DND-41 (cell line): Measurements from ENCODE around the gene PRKRA.

Source experiments
- ATAC-seq: fragments of 200-7000 bp; cut with Tn5 transposase; 3 replicates; pipeline ENCODE4 v1.9.1; 2021; ENCODE audit warnings: low read depth; ENCODE audit not compliant: insufficient read depth
- DNase-seq: peaks from one replicate; pipeline ENCODE4 v3.0.0-alpha.2; 2020
- H2AFZ ChIP-seq: 2 replicates; pipeline ENCODE4 v1.6.0; 2012; ENCODE audit warnings: low read depth, low read length
- H3K27ac ChIP-seq: 2 replicates; pipeline ENCODE4 v1.5.1; 2012; ENCODE audit warnings: low read length, inconsistent platforms
- H3K27me3 ChIP-seq: fragments of 200-600 bp; sonication (generic); 2 replicates; pipeline ENCODE4 v1.6.0; 2012; ENCODE audit warnings: low read length, mild to moderate bottlenecking, inconsistent platforms; ENCODE audit not compliant: insufficient read depth, poor library complexity
- H3K36me3 ChIP-seq: 2 replicates; pipeline ENCODE4 v1.5.1; 2012; ENCODE audit warnings: low read length, inconsistent platforms; ENCODE audit not compliant: insufficient read depth
- H3K4me1 ChIP-seq: 2 replicates; pipeline ENCODE4 v1.5.1; 2012; ENCODE audit warnings: mild to moderate bottlenecking, low read length; ENCODE audit not compliant: insufficient read depth
- H3K4me2 ChIP-seq: 2 replicates; pipeline ENCODE4 v1.6.0; 2012; ENCODE audit warnings: mild to moderate bottlenecking, moderate library complexity, low read length, inconsistent platforms; ENCODE audit not compliant: insufficient read depth
- H3K4me3 ChIP-seq, 2 experiments: fragments of 200-600 bp in 1 of 2; shearing (Covaris generic) in 1 of 2; 2 replicates each; pipeline ENCODE4 v1.5.1; 2012 to 2016; ENCODE audit warnings: inconsistent platforms in 2 of 2, low read length in 2 of 2, mild to moderate bottlenecking in 2 of 2, low read depth in 1 of 2, moderate library complexity in 1 of 2
- H3K79me2 ChIP-seq: 2 replicates; pipeline ENCODE4 v1.6.0; 2012; ENCODE audit warnings: low read length, inconsistent platforms; ENCODE audit not compliant: insufficient read depth
- H3K9ac ChIP-seq: 2 replicates; pipeline ENCODE4 v1.6.0; 2012; ENCODE audit warnings: low read depth, mild to moderate bottlenecking, inconsistent platforms, low read length, moderate library complexity
- H3K9me3 ChIP-seq: 2 replicates; pipeline ENCODE4 v1.5.1; 2012; ENCODE audit warnings: low read length, moderate library complexity, mild to moderate bottlenecking, inconsistent platforms; ENCODE audit not compliant: insufficient read depth, severe bottlenecking
- H4K20me1 ChIP-seq: 2 replicates; pipeline ENCODE4 v1.6.0; 2012; ENCODE audit warnings: low read length; ENCODE audit not compliant: insufficient read depth
- CTCF ChIP-seq: IDR thresholded peaks from 2 replicates; pipeline ENCODE4 v1.5.1; 2012; ENCODE audit warnings: borderline replicate concordance, low read length, moderate library complexity, mild to moderate bottlenecking; ENCODE audit not compliant: poor library complexity, severe bottlenecking; ENCODE audit errors: extremely low read depth
- EZH2 ChIP-seq: IDR thresholded peaks from 3 replicates; pipeline ENCODE4 v1.6.1; 2012; ENCODE audit warnings: borderline replicate concordance, low read depth, mild to moderate bottlenecking, moderate library complexity, low read length, inconsistent platforms; ENCODE audit not compliant: severe bottlenecking

The PRKRA gene

DNA sequence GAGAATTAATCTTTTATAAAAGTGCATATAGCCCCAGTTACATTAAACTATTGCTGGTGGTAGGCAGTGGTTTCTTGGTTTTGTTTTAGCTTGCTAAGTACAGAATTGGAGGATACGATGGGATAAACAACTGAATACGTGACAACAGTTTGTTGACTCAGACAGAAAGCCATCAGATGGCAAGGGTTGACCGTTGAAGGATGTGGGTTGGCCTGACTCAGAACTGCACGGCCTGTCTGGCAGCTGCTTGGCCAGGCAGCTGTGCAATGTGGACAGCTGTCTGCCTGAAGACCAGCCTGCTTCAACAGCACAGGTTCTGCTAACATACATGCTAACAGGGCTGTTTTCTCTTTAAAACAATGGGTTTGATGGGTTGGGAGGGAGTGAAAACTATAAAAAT, 46.6 kb downstream of the PRKRA start:
- H3K4me2 ChIP-seq = no peak overlapping the region

DNA sequence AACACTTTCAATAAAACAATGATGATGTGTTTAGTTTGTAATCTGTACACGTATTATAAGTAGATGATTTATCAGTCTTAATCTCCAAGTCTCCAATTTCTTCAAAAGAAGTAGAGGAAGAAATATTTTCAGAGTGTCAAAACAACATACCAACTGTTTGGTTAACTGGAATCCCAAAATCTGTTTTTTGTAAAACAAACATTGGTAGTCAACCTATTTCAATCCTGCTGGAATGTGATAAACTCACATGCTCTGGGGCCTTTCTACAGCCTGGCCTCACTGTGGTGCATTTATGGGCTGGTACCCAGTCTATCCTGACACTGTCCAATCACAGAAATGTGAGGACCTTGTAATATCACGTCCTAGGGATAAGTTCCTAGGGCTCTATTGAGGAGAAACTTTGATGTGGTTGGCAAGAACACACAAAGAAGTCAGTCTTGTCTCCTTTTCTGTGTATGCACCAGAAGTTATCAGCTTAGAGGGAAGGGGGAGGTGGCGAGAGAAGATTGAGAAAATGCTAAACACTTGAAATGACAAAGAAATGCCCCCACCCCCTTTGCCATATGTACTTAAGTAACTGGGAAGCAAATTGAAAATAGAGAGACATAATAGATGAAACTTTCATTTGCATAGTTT, 47.2 kb downstream of the PRKRA start:
- H2AFZ ChIP-seq = no peak overlapping the region
- peaks cover 6% of the 10 kb centered on the region for H3K27me3 ChIP-seq
- no peak overlapping the region for H3K27ac ChIP-seq
- no peak for DNase-seq
- H3K9ac ChIP-seq = no peak overlapping the region
- no peaks in the 10 kb centered on the region for H3K79me2 ChIP-seq
- H3K36me3 ChIP-seq = no peaks in the 10 kb centered on the region
- no peaks in the 10 kb centered on the region for H3K4me1 ChIP-seq
- no peak overlapping the region for H3K4me2 ChIP-seq
- ATAC-seq = peak; percentile 52; the same call in 2 of the 3 replicates
- TF ChIP-seq EZH2 (no peak), CTCF (no peak)
- H4K20me1 ChIP-seq = no peaks in the 10 kb centered on the region
- H3K9me3 ChIP-seq = no peaks in the 10 kb centered on the region
- no peak overlapping the region for H3K4me3 ChIP-seq

More for the DNA sequence above, 46.6 kb downstream of the PRKRA start:
- no peaks in the 10 kb centered on the region for H3K4me1 ChIP-seq
- H3K9ac ChIP-seq = no peak overlapping the region
- no peak overlapping the region for H3K27ac ChIP-seq
- H3K27me3 ChIP-seq = peaks cover 6% of the 10 kb centered on the region
- peak; percentile 27; the same call in 1 of the 3 replicates for ATAC-seq
- TF ChIP-seq CTCF (no peak), EZH2 (no peak)
- no peak overlapping the region for H3K4me3 ChIP-seq
- no peak for DNase-seq
- H2AFZ ChIP-seq = no peak overlapping the region
- H4K20me1 ChIP-seq = no peaks in the 10 kb centered on the region
- H3K36me3 ChIP-seq = no peaks in the 10 kb centered on the region
- H3K79me2 ChIP-seq = no peaks in the 10 kb centered on the region
- H3K9me3 ChIP-seq = no peaks in the 10 kb centered on the region

DNA sequence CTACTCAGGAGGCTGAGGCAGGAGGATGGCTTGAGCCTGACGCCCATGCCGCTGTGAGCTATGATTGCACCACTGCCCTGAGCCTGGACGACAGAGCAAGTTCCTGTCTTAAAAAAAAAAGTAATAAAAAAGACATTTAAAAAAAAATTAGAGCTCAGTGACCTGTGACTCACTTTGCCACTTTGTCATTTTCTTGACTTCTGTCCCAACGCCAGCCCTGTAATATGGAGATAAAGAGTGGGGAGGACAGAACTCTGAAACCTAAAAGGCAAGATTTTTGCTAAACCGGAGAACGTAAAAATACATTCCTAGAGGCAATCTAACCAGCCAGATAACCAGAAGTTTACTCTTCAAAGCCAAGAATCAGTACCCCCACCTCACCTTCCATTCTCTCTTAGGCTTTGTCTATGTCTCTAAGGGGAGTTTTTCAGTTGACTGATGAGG, 49.0 kb downstream of the PRKRA start:
- no peak overlapping the region for H3K9ac ChIP-seq
- H3K4me2 ChIP-seq = no peak overlapping the region
- no peak overlapping the region for H3K4me3 ChIP-seq
- DNase-seq (no peak), ATAC-seq (no peak)
- H3K27ac ChIP-seq = no peak overlapping the region
- H4K20me1 ChIP-seq = no peaks in the 10 kb centered on the region
- no peaks in the 10 kb centered on the region for H3K4me1 ChIP-seq
- H3K79me2 ChIP-seq = no peaks in the 10 kb centered on the region
- H2AFZ ChIP-seq = no peak overlapping the region
- peaks cover 10% of the 10 kb centered on the region for H3K27me3 ChIP-seq
- no peaks in the 10 kb centered on the region for H3K36me3 ChIP-seq
- no peaks in the 10 kb centered on the region for H3K9me3 ChIP-seq
- no peak for TF ChIP-seq CTCF
- TF ChIP-seq EZH2 = no peak
